Caco-2 (cell line): ENCODE results near the gene TCN2. TPM values are rescaled to one million over a fixed set of nuclear protein-coding genes. Genes with fewer than 3 reads are reported as not detected.
A peak's percentile ranks its signal among the peaks of the same experiment; 100 is the strongest.
"Not testable (repeated sequence)": the region's sequence is repeated elsewhere in the genome, so short reads cannot be mapped to it uniquely, and the experiment has no call there.

Experiments used
- BruUV-seq: library from RNA; stranded (reverse); fragments of 400-500 nt; replicated peaks from 2 replicates; lab custom pipeline; 2021; lab: Mats Ljungman, UMichigan
- CTCF ChIA-PET: fragments of 300-600 bp; sonication (Branson Sonifier 250); formaldehyde crosslinking; loops from one replicate; lab custom pipeline; 2022; ENCODE audit warnings: antibody characterized with exemption; lab: Charles Lee
- POLR2A ChIA-PET: fragments of 300-600 bp; sonication (Branson Sonifier 250); formaldehyde crosslinking; loops from one replicate; lab custom pipeline; 2022; ENCODE audit warnings: antibody characterized with exemption; lab: Charles Lee
- DNase-seq, 2 experiments: peaks; one replicate each; pipeline versions ENCODE4 v3.0.0 to v3.0.0-alpha.2; 2020 to 2022
- H3K27me3 ChIP-seq: replicated peaks from 2 replicates; pipeline ENCODE4 v1.6.0; 2011; ENCODE audit warnings: low read length; ENCODE audit not compliant: control insufficient read depth, insufficient read depth
- H3K36me3 ChIP-seq: 2 replicates; pipeline ENCODE4 v1.5.1; 2011; ENCODE audit warnings: low read length; ENCODE audit not compliant: control insufficient read depth, insufficient read depth
- H3K4me1 ChIP-seq: fragments of 250-450 bp; sonication (Bioruptor Pico); 2 replicates; pipeline ENCODE4 v1.5.1; 2020; ENCODE audit warnings: mild to moderate bottlenecking
- H3K4me3 ChIP-seq: 2 replicates; pipeline ENCODE4 v1.5.1; 2011; ENCODE audit warnings: low read depth, mild to moderate bottlenecking, control low read depth, low read length
- H3K9me3 ChIP-seq: fragments of 250-450 bp; sonication (Bioruptor Pico); 2 replicates; pipeline ENCODE4 v1.5.1; 2020; ENCODE audit warnings: mild to moderate bottlenecking, moderate library complexity
- H3K27ac Mint-ChIP-seq: one replicate; pipeline ENCODE4 v1.8.0; 2022; ENCODE audit warnings: mixed read lengths; ENCODE audit not compliant: unreplicated experiment
- H3K27me3 Mint-ChIP-seq: one replicate; pipeline ENCODE4 v1.8.0; 2022; ENCODE audit warnings: mixed read lengths; ENCODE audit not compliant: insufficient read depth, unreplicated experiment
- H3K36me3 Mint-ChIP-seq: one replicate; pipeline ENCODE4 v1.8.0; 2022; ENCODE audit warnings: mild to moderate bottlenecking, mixed read lengths; ENCODE audit not compliant: insufficient read depth, unreplicated experiment
- H3K4me1 Mint-ChIP-seq: one replicate; pipeline ENCODE4 v1.8.0; 2022; ENCODE audit warnings: low read depth, mixed read lengths; ENCODE audit not compliant: unreplicated experiment
- H3K4me3 Mint-ChIP-seq: one replicate; pipeline ENCODE4 v1.8.0; 2022; ENCODE audit warnings: mild to moderate bottlenecking, moderate library complexity, mixed read lengths; ENCODE audit not compliant: unreplicated experiment
- H3K9me3 Mint-ChIP-seq: one replicate; pipeline ENCODE4 v1.8.0; 2022; ENCODE audit warnings: mixed read lengths; ENCODE audit not compliant: unreplicated experiment
- CTCF ChIP-seq, 2 experiments: fragments of 200-600 bp in 1 of 2; IDR thresholded peaks; 1 replicate in 1 of 2; 2 replicates in 1 of 2; pipeline versions ENCODE4 v1.5.1 to v1.8.0; 2011 to 2022; ENCODE audit warnings: antibody characterized with exemption in 1 of 2, control low read depth in 1 of 2, inconsistent platforms in 1 of 2, low read depth in 1 of 2, low read length in 1 of 2, mild to moderate bottlenecking in 1 of 2, moderate library complexity in 1 of 2; ENCODE audit not compliant: insufficient read depth in 1 of 2, severe bottlenecking in 1 of 2, unreplicated experiment in 1 of 2
- intact Hi-C: fragments of 100-400 bp; cut with micrococcal nuclease; formaldehyde crosslinking; loops from one replicate; pipeline ENCODE4 v1.10.0; 2022; ENCODE audit not compliant: unreplicated experiment
- total RNA-seq: library from RNA; stranded (reverse); gene quantifications from 2 replicates; pipeline ENCODE4 v1.2.3, GENCODE V29; 2022

Gene TCN2
- total RNA-seq, 1 experiment from 2014 or later = 13.8 TPM

- intact Hi-C loops = no loop called here
- H3K9me3 Mint-ChIP-seq = no peaks in the 10 kb centered on the region
- TF ChIP-seq CTCF (IDR thresholded peaks at IDR 0.05; ENCODE audit: insufficient read depth in 1 of 2, low read depth in 1 of 2, low read length in 1 of 2, severe bottlenecking in 1 of 2, unreplicated experiment in 1 of 2) = no peak
- BruUV-seq = no TSS peak
- peaks cover 7% of the 10 kb centered on the region for H3K4me1 Mint-ChIP-seq
- no peak overlapping the region for H3K27ac Mint-ChIP-seq
- H3K9me3 ChIP-seq = no peaks in the 10 kb centered on the region
- H3K36me3 Mint-ChIP-seq = no peaks in the 10 kb centered on the region
- no peaks in the 10 kb centered on the region for H3K36me3 ChIP-seq
- no peak overlapping the region for H3K4me3 Mint-ChIP-seq
- no peaks in the 10 kb centered on the region for H3K27me3 ChIP-seq
- H3K27me3 Mint-ChIP-seq = no peaks in the 10 kb centered on the region
- ChIA-PET POLR2A (no interaction called here), CTCF (interaction anchor here (1.9 kb wide), 1 partner anchor 10 kb away, joined by 4 read pairs; no protein-coding TSS in a partner anchor)
- H3K4me1 ChIP-seq = peaks cover 6% of the 10 kb centered on the region; the same call in 1 of the 2 replicates
- no peak overlapping the region for H3K4me3 ChIP-seq
- no peak for DNase-seq
Measured at GRCh38 chr22:30564761-30565119, 42.2 kb upstream of the TCN2 start.

GRCh38 chr22:30565341-30565740 lies 41.6 kb upstream of the TCN2 start:
- Histone ChIP-seq H3K4me3 (no peak overlapping the region), H3K36me3 (no peaks in the 10 kb centered on the region), H3K27me3 (no peaks in the 10 kb centered on the region), H3K4me1 (peaks cover 6% of the 10 kb centered on the region; the same call in 1 of the 2 replicates), H3K9me3 (no peaks in the 10 kb centered on the region)
- ChIA-PET CTCF (interaction anchor here (1.9 kb wide), 1 partner anchor 10 kb away, joined by 4 read pairs; no protein-coding TSS in a partner anchor), POLR2A (no interaction called here)
- no peaks in the 10 kb centered on the region for H3K27me3 Mint-ChIP-seq
- H3K9me3 Mint-ChIP-seq = no peaks in the 10 kb centered on the region
- no peaks in the 10 kb centered on the region for H3K36me3 Mint-ChIP-seq
- no peak for TF ChIP-seq CTCF (IDR thresholded peaks at IDR 0.05; ENCODE audit: insufficient read depth in 1 of 2, low read depth in 1 of 2, low read length in 1 of 2, severe bottlenecking in 1 of 2, unreplicated experiment in 1 of 2)
- intact Hi-C loops = no loop called here
- no TSS peak for BruUV-seq
- no peak overlapping the region for H3K27ac Mint-ChIP-seq
- no peak for DNase-seq
- peaks cover 7% of the 10 kb centered on the region for H3K4me1 Mint-ChIP-seq
- H3K4me3 Mint-ChIP-seq = no peak overlapping the region

GRCh38 chr22:30566125-30566524 lies 40.8 kb upstream of the TCN2 start:
- Histone ChIP-seq H3K4me1 (peaks cover 6% of the 10 kb centered on the region; the same call in 1 of the 2 replicates), H3K36me3 (no peaks in the 10 kb centered on the region), H3K9me3 (no peaks in the 10 kb centered on the region), H3K4me3 (no peak overlapping the region), H3K27me3 (no peaks in the 10 kb centered on the region)
- TF ChIP-seq CTCF (IDR thresholded peaks at IDR 0.05; ENCODE audit: insufficient read depth in 1 of 2, low read depth in 1 of 2, low read length in 1 of 2, severe bottlenecking in 1 of 2, unreplicated experiment in 1 of 2) = no peak
- no TSS peak for BruUV-seq
- CTCF ChIA-PET = interaction anchor here (0.8 to 1.9 kb wide), 3 partner anchors 11 to 60 kb away, joined by 3 to 4 read pairs (median 3); no protein-coding TSS in a partner anchor
- Mint-ChIP-seq H3K27ac (peak overlapping the region; percentile 49), H3K4me3 (no peak overlapping the region), H3K9me3 (no peaks in the 10 kb centered on the region), H3K4me1 (peaks cover 7% of the 10 kb centered on the region), H3K27me3 (no peaks in the 10 kb centered on the region), H3K36me3 (no peaks in the 10 kb centered on the region)
- DNase-seq = peak; percentile 47 to 69
- intact Hi-C loops = no loop called here
- POLR2A ChIA-PET = interaction anchor here (0.6 kb wide), 1 partner anchor 31 kb away, joined by 3 read pairs; no protein-coding TSS in a partner anchor

GRCh38 chr22:30567277-30567676 lies 39.7 kb upstream of the TCN2 start:
- H3K4me3 ChIP-seq, BruUV-seq, H3K4me3 Mint-ChIP-seq, H3K36me3 Mint-ChIP-seq, H3K9me3 ChIP-seq, intact Hi-C loops, H3K4me1 Mint-ChIP-seq, POLR2A ChIA-PET, H3K27me3 Mint-ChIP-seq, CTCF ChIA-PET, H3K27me3 ChIP-seq, H3K36me3 ChIP-seq, DNase-seq, H3K9me3 Mint-ChIP-seq, H3K27ac Mint-ChIP-seq: not testable (repeated sequence)
- H3K4me1 ChIP-seq = peaks cover 12% of the 10 kb centered on the region
